GM12891 (cell line): ENCODE measurements around the gene EXPH5.

Experiments used
- PAX5 ChIP-seq: IDR thresholded peaks from 2 replicates; pipeline ENCODE4 v1.6.1; 2011; ENCODE audit warnings: low read length, moderate library complexity, mild to moderate bottlenecking; ENCODE audit not compliant: insufficient read depth, severe bottlenecking
- POLR2A ChIP-seq: IDR thresholded peaks from 2 replicates; pipeline ENCODE4 v1.6.1; 2011; ENCODE audit warnings: low read depth, low read length, control low read depth
- POLR2AphosphoS5 ChIP-seq: IDR thresholded peaks from 2 replicates; pipeline ENCODE4 v1.6.1; 2011; ENCODE audit warnings: low read depth, low read length, control low read depth
- TAF1 ChIP-seq: IDR thresholded peaks from 2 replicates; pipeline ENCODE4 v1.6.1; 2011; ENCODE audit warnings: low read depth, low read length, control low read depth

DNA sequence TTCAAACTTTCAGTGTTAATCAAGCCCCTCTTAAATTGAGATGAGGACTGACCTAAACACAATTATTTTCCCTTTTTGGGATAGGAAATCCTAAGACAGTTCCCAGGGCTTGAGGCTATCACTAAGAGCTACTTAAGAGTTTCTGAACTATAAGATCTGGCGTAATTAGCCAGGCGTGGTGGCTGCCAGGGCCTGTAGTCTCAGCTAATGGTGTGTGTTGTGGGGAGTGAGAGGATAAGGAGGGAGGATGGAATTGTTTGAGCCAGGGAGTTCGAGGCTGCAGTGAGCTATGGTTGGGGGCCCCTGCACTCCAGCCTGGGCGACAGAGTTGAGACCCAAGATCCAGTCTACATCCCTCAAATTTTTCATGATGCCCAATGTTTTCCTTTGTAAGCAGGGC is 23.5 kb upstream of the EXPH5 start:
- no peak for TF ChIP-seq POLR2A
- TF ChIP-seq PAX5 = no peak
- TF ChIP-seq POLR2AphosphoS5 = no peak
- no peak for TF ChIP-seq TAF1
